Measurements from ENCODE around the gene FZD1. TPM values are rescaled to one million over a fixed set of nuclear protein-coding genes. Genes with fewer than 3 reads are reported as not detected.
"Not testable (repeated sequence)": the region's sequence is repeated elsewhere in the genome, so short reads cannot be mapped to it uniquely, and the experiment has no call there.

Gene FZD1
- total RNA-seq, 1 experiment from 2014 or later: 0.61 TPM

GRCh38 chr7:91307467-91307866 lies 43.2 kb downstream of the FZD1 start:
- H3K56ac ChIP-seq (ENCODE audit: insufficient read length, low read depth, low read length): no peak overlapping the region
- TF ChIP-seq CTCF (conservative IDR thresholded peaks at IDR 0.05): no peak
- H3K27ac ChIP-seq (ENCODE audit: insufficient read length, low read depth, low read length): no peak overlapping the region
- no peak overlapping the region for H2BK12ac ChIP-seq (ENCODE audit: insufficient read length, low read depth, low read length)
- no peak overlapping the region for H2BK15ac ChIP-seq (ENCODE audit: low read depth, low read length)
- no peak overlapping the region for H3K14ac ChIP-seq (ENCODE audit: insufficient read depth, low read length)
- no peaks in the 10 kb centered on the region for H3K79me2 ChIP-seq (ENCODE audit: insufficient read depth, low read length)
- no peak overlapping the region for H2AK5ac ChIP-seq (ENCODE audit: insufficient read length, low read length)
- no peaks in the 10 kb centered on the region for H3K23me2 ChIP-seq (ENCODE audit: insufficient read length, low read depth, low read length, poor library complexity, severe bottlenecking)
- DNase-seq: no peak
- no peak overlapping the region for H3K4ac ChIP-seq (ENCODE audit: low read depth, low read length)
- no peak overlapping the region for H2AFZ ChIP-seq (ENCODE audit: low read length)
- H3K9me3 Mint-ChIP-seq: no peaks in the 10 kb centered on the region
- H4K5ac ChIP-seq (ENCODE audit: insufficient read length, low read depth, low read length): no peak overlapping the region
- H3K27ac Mint-ChIP-seq: no peak overlapping the region
- H3K4me2 ChIP-seq (ENCODE audit: insufficient read depth, insufficient read length, low read length): no peak overlapping the region
- H3K9me3 ChIP-seq (ENCODE audit: control insufficient read depth, low read depth, low read length): no peaks in the 10 kb centered on the region
- H3K18ac ChIP-seq (ENCODE audit: insufficient read length, low read depth, low read length): no peak overlapping the region
- H2BK5ac ChIP-seq (ENCODE audit: insufficient read length, low read length): no peak overlapping the region
- no peaks in the 10 kb centered on the region for H3K27me3 Mint-ChIP-seq (ENCODE audit: low read depth)
- no peak overlapping the region for H4K91ac ChIP-seq (ENCODE audit: insufficient read length, low read depth, low read length)
- no peak overlapping the region for H3K9ac ChIP-seq (ENCODE audit: extremely low read depth, insufficient read length, low read length)
- no peak overlapping the region for H3T11ph ChIP-seq (ENCODE audit: low read length)
- no peaks in the 10 kb centered on the region for H4K20me1 ChIP-seq (ENCODE audit: control insufficient read depth, insufficient read depth, insufficient read length)
- H3K36me3 Mint-ChIP-seq (ENCODE audit: insufficient read depth in 1 of 3, low read depth in 3 of 3): no peaks in the 10 kb centered on the region
- no CpG with 5 or more reads among the region's 3 CpGs for WGBS (ENCODE audit: extremely low coverage, insufficient read length, low lambda C conversion rate)
- no peak overlapping the region for H3K23ac ChIP-seq (ENCODE audit: insufficient read length, low read depth, low read length)
- no peaks in the 10 kb centered on the region; the same call in 1 of the 2 replicates for H3K4me1 ChIP-seq (ENCODE audit: insufficient read depth, low read length)
- H2BK20ac ChIP-seq (ENCODE audit: low read depth, low read length, poor library complexity, severe bottlenecking): no peak overlapping the region
- H3K79me1 ChIP-seq (ENCODE audit: insufficient read depth, low read depth, low read length, poor library complexity, severe bottlenecking): no peaks in the 10 kb centered on the region
- H2BK120ac ChIP-seq (ENCODE audit: low read depth, low read length, poor library complexity, severe bottlenecking): no peak overlapping the region
- H3K4me1 Mint-ChIP-seq: peaks cover 8 to 22% of the 10 kb centered on the region in 2 experiments
- no peak overlapping the region for H3K4me3 Mint-ChIP-seq
- H3K27me3 ChIP-seq (ENCODE audit: insufficient read depth, low read length): no peaks in the 10 kb centered on the region
- no peak overlapping the region for H4K8ac ChIP-seq (replicated peaks; ENCODE audit: insufficient read length, low read depth, low read length)

- H3K56ac ChIP-seq (ENCODE audit: insufficient read length, low read depth, low read length); H3K79me2 ChIP-seq (ENCODE audit: insufficient read depth, low read length); H2BK5ac ChIP-seq (ENCODE audit: insufficient read length, low read length); H3K27me3 ChIP-seq (ENCODE audit: insufficient read depth, low read length); H3K36me3 Mint-ChIP-seq (ENCODE audit: insufficient read depth in 1 of 3, low read depth in 3 of 3); H4K5ac ChIP-seq (ENCODE audit: insufficient read length, low read depth, low read length); H4K8ac ChIP-seq (replicated peaks; ENCODE audit: insufficient read length, low read depth, low read length); DNase-seq; H3K27ac ChIP-seq (ENCODE audit: insufficient read length, low read depth, low read length); H3K23ac ChIP-seq (ENCODE audit: insufficient read length, low read depth, low read length); H3T11ph ChIP-seq (ENCODE audit: low read length); H2BK20ac ChIP-seq (ENCODE audit: low read depth, low read length, poor library complexity, severe bottlenecking); H3K14ac ChIP-seq (ENCODE audit: insufficient read depth, low read length); H3K79me1 ChIP-seq (ENCODE audit: insufficient read depth, low read depth, low read length, poor library complexity, severe bottlenecking); H3K9ac ChIP-seq (ENCODE audit: extremely low read depth, insufficient read length, low read length); H3K27me3 Mint-ChIP-seq (ENCODE audit: low read depth); H2BK120ac ChIP-seq (ENCODE audit: low read depth, low read length, poor library complexity, severe bottlenecking); H4K91ac ChIP-seq (ENCODE audit: insufficient read length, low read depth, low read length); H3K4me3 Mint-ChIP-seq; H2BK12ac ChIP-seq (ENCODE audit: insufficient read length, low read depth, low read length); H3K23me2 ChIP-seq (ENCODE audit: insufficient read length, low read depth, low read length, poor library complexity, severe bottlenecking); H2AFZ ChIP-seq (ENCODE audit: low read length); H3K4me2 ChIP-seq (ENCODE audit: insufficient read depth, insufficient read length, low read length); H3K4me1 ChIP-seq (ENCODE audit: insufficient read depth, low read length); H3K9me3 Mint-ChIP-seq; H3K9me3 ChIP-seq (ENCODE audit: control insufficient read depth, low read depth, low read length); H3K4ac ChIP-seq (ENCODE audit: low read depth, low read length); H2AK5ac ChIP-seq (ENCODE audit: insufficient read length, low read length); H2BK15ac ChIP-seq (ENCODE audit: low read depth, low read length); H4K20me1 ChIP-seq (ENCODE audit: control insufficient read depth, insufficient read depth, insufficient read length); H3K18ac ChIP-seq (ENCODE audit: insufficient read length, low read depth, low read length); H3K27ac Mint-ChIP-seq: not testable (repeated sequence)
- WGBS (ENCODE audit: extremely low coverage, insufficient read length, low lambda C conversion rate): no CpG with 5 or more reads among the region's 3 CpGs
- peaks cover 4 to 15% of the 10 kb centered on the region in 2 experiments for H3K4me1 Mint-ChIP-seq
These were observed 44.0 kb downstream of the FZD1 start for GRCh38 chr7:91308191-91308590.
